ENCODE measurements around the gene CREB3. TPM values are rescaled to one million over a fixed set of nuclear protein-coding genes. Genes with fewer than 3 reads are reported as not detected.

CREB3 gene
- total and polyA plus RNA-seq, 2 of the 4 experiments (the other 2 are of a cell fraction): 60.7 to 106 TPM

DNA sequence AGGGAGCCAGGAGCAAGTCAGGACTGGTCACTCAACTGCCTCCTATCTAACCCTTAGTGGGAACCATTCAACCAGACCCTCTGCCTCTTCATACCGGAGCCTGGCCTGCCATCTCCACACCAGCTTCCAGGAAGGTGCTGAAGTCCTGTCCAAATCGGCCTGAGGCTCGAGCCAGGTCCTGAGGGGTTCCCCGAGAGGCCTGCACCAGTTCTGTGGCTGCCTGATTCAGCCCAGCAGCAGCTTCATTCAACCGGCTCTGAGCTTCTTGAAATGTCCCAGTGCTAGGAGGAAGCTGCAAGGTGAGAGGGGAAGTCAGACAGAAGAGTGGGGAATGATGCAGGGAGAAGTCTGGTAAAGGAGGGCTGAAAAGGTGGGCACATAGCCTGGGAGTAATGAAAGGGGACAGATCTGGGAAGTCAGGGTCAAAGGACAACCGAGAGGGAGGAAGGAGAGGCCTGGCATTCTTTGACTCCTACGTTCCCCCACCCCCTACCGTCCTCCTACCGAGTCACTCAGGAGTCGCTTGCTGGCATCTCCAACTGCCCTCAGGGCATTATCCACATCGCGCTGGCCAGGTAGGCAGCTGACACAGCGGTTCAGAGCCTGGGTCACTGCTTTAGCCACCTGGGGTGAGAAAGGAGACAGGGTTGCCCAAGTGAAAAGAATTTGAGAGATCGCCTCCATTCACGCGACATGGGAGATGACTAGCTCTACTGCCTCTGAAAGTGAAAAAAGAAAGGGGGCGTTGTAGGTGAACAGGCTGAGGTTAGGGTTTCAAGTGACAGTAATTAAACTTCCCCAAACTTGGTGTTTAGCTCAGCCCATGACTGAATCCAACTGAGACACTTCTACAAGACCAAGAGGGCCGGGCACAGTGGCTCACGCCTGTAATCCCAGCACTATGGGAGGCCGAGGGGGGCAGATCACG, 20.7 kb upstream of the CREB3 start:
- peaks cover 36 to 64% of the 10 kb centered on the region in 2 experiments for H3K79me1 ChIP-seq (ENCODE audit: low read depth in 1 of 2, low read length in 2 of 2)
- no peaks in the 10 kb centered on the region for H3K27me3 ChIP-seq (ENCODE audit: control insufficient read depth, insufficient read depth, low read length)
- H2AK9ac ChIP-seq (replicated peaks; ENCODE audit: low read depth, low read length, poor library complexity): no peak overlapping the region
- dilution Hi-C loops (cut with HindIII; ENCODE audit: low sequenced_read_pairs, unreplicated experiment): no loop called here
- no peak overlapping the region for H4K91ac ChIP-seq (ENCODE audit: insufficient read depth, low read depth, low read length)
- H3K4me2 ChIP-seq (ENCODE audit: low read depth, low read length): no peak overlapping the region
- intact Hi-C loops (cut with micrococcal nuclease): no loop called here
- H4K8ac ChIP-seq (ENCODE audit: low read depth in 2 of 2, low read length in 2 of 2): no peak overlapping the region
- 100% methylated on average over 3 of the region's 21 CpGs; no CpG with 5 or more reads in 1 of the 2 experiments for whole genome bisulfite sequencing, 2 experiments (ENCODE audit: extremely low coverage in 2 of 2, insufficient read length in 1 of 2)
- no peak for TF ChIP-seq FOS (IDR thresholded peaks at IDR 0.05; ENCODE audit: low read depth, low read length)
- no peak overlapping the region for H3K56ac ChIP-seq (ENCODE audit: extremely low read depth, insufficient read depth, low read length)
- H3K18ac ChIP-seq (ENCODE audit: low read depth, low read length): no peak overlapping the region
- no TSS peak for BruUV-seq (replicated peaks)
- no peak overlapping the region for H2BK15ac ChIP-seq (ENCODE audit: low read depth, low read length)
- H3K9me3 ChIP-seq (ENCODE audit: control insufficient read depth, insufficient read depth, low read length): no peaks in the 10 kb centered on the region
- no peak overlapping the region for H2BK120ac ChIP-seq (ENCODE audit: low read depth, low read length)
- in situ Hi-C loops (cut with MboI; ENCODE audit: low sequenced_read_pairs): no loop called here
- no peak overlapping the region for H2AK5ac ChIP-seq (ENCODE audit: low read depth, low read length)
- H4K20me1 ChIP-seq (ENCODE audit: insufficient read depth, low read length): peaks cover 20% of the 10 kb centered on the region
- no peak overlapping the region for H3K23ac ChIP-seq (ENCODE audit: low read depth, low read length)
- ChIA-PET CTCF (interaction anchor here (0.7 to 1.5 kb wide), 3 partner anchors 15 to 53 kb away, joined by 3 to 4 read pairs (median 3); partner anchors contain the start of genes CCDC107 and RMRP), POLR2A (ENCODE audit: unreplicated experiment) (no interaction called here)
- H4K5ac ChIP-seq (ENCODE audit: low read depth, low read length): no peak overlapping the region
- no peak for DNase-seq
- H2BK20ac ChIP-seq (ENCODE audit: low read depth, low read length): no peak overlapping the region
- no peaks in the 10 kb centered on the region for H3K4me1 ChIP-seq (ENCODE audit: control insufficient read depth, insufficient read depth, low read length)
- no peak overlapping the region for H3K4me3 ChIP-seq (ENCODE audit: insufficient read depth, low read depth, low read length)
- H3K27ac ChIP-seq (ENCODE audit: insufficient read depth, low read length): no peak overlapping the region
- no peaks in the 10 kb centered on the region; the same call in none of the 2 replicates for H3K9me1 ChIP-seq (ENCODE audit: insufficient read depth, low read length)
- H2AFZ ChIP-seq (replicated peaks; ENCODE audit: low read length, poor library complexity): no peak overlapping the region
- H3K36me3 ChIP-seq (ENCODE audit: control insufficient read depth, insufficient read depth, low read length): peaks cover 82% of the 10 kb centered on the region
- H3K4ac ChIP-seq (ENCODE audit: low read depth, low read length): no peak overlapping the region
- H3K9ac ChIP-seq (ENCODE audit: low read depth, low read length): no peak overlapping the region
- no peak for ATAC-seq (ENCODE audit: low read depth)
- H3K14ac ChIP-seq (replicated peaks; ENCODE audit: low read depth, low read length): no peak overlapping the region
- H2BK5ac ChIP-seq (ENCODE audit: low read depth, low read length, poor library complexity, severe bottlenecking): no peak overlapping the region

Measured in IMR-90 (cell line).